H1 (cell line): Measurements from ENCODE around the gene ADRB1.

Experiments
- HDAC6 ChIP-seq: IDR thresholded peaks from one replicate; pipeline ENCODE4 v1.7.1; 2012; ENCODE audit warnings: low read depth, mild to moderate bottlenecking, inconsistent platforms, low read length, moderate library complexity
- RFX5 ChIP-seq: IDR thresholded peaks from 2 replicates; pipeline ENCODE4 v1.6.1; 2011; ENCODE audit warnings: low read depth, low read length, improper control_type of control experiment, borderline replicate concordance
- ZNF274 ChIP-seq: IDR thresholded peaks from 2 replicates; pipeline ENCODE4 v1.7.0; 2012; ENCODE audit warnings: low read length, borderline replicate concordance; ENCODE audit errors: extremely low read depth

GRCh38 chr10:114087655-114088054, 44.0 kb downstream of the ADRB1 start:
- TF ChIP-seq ZNF274: no peak
- no peak for TF ChIP-seq RFX5
- TF ChIP-seq HDAC6: no peak
